Occipital lobe (tissue), 2 donors: ENCODE data around the gene GJB5. TPM values are rescaled to one million over a fixed set of nuclear protein-coding genes. Genes with fewer than 3 reads are reported as not detected.

ENCODE experiments used
- DNase-seq: peaks from one replicate; lab custom pipeline; 2025; lab: John Stamatoyannopoulos, UW
- total RNA-seq: library from RNA; depleted of rRNA; stranded (reverse); fragments of >200 nt; gene quantifications from one replicate; pipeline ENCODE4 v1.2.3, GENCODE V29; 2014

GJB5 gene
- total RNA-seq, 1 donor from 2014 or later = not detected

GRCh38 chr1:34776911-34777310, 22.1 kb downstream of the GJB5 start:
- no peak for DNase-seq

- DNase-seq = no peak
Measured at GRCh38 chr1:34777519-34778321, 22.9 kb downstream of the GJB5 start.

GRCh38 chr1:34778381-34778780, 23.5 kb downstream of the GJB5 start:
- no peak for DNase-seq

- no peak for DNase-seq
Measured at GRCh38 chr1:34779005-34779404, 24.2 kb downstream of the GJB5 start.

GRCh38 chr1:34779526-34779925, 24.7 kb downstream of the GJB5 start:
- DNase-seq = no peak

- DNase-seq = no peak
Measured at GRCh38 chr1:34779962-34780361, 25.1 kb downstream of the GJB5 start.

- DNase-seq = no peak
Measured at GRCh38 chr1:34780528-34780927, 25.7 kb downstream of the GJB5 start.

- DNase-seq = no peak
Measured at GRCh38 chr1:34781071-34781843, 26.4 kb downstream of the GJB5 start, which contains the start of gene GJB3. Gene GJB3, plus strand, starts transcription at chr1:34781214. Its CDS starts 3,549 bp downstream, at chr1:34784763.

- no peak for DNase-seq
Measured at GRCh38 chr1:34781844-34782391, 27.1 kb downstream of the GJB5 start.

- DNase-seq = no peak
Measured at GRCh38 chr1:34784751-34785221, 29.9 kb downstream of the GJB5 start.

GRCh38 chr1:34785231-34785874, 30.5 kb downstream of the GJB5 start:
- no peak for DNase-seq

GRCh38 chr1:34785875-34786470, 31.1 kb downstream of the GJB5 start:
- no peak for DNase-seq

GRCh38 chr1:34786521-34787325, 31.9 kb downstream of the GJB5 start:
- peak; percentile 68 for DNase-seq

- DNase-seq = no peak
Measured at GRCh38 chr1:34787461-34788420, 32.9 kb downstream of the GJB5 start.

GRCh38 chr1:34790985-34791384, 36.1 kb downstream of the GJB5 start:
- no peak for DNase-seq

GRCh38 chr1:34792424-34792823, 37.6 kb downstream of the GJB5 start:
- no peak for DNase-seq

GRCh38 chr1:34792868-34793727, 38.3 kb downstream of the GJB5 start, which contains the start of gene GJA4:
Gene GJA4, plus strand, starts transcription at chr1:34792999. Its CDS starts 1,215 bp downstream, at chr1:34794214.
- DNase-seq = no peak
